NT2/D1 (cell line): ENCODE results near the gene MAPK9.

ENCODE experiments used
- SUZ12 ChIP-seq: IDR thresholded peaks from 2 replicates; pipeline ENCODE4 v1.6.1; 2011; ENCODE audit not compliant: insufficient read length, insufficient read depth; ENCODE audit errors: extremely low read depth
- YY1 ChIP-seq: IDR thresholded peaks from 2 replicates; pipeline ENCODE4 v1.6.1; 2011; ENCODE audit not compliant: insufficient read length, insufficient read depth
- ZNF274 ChIP-seq: IDR thresholded peaks from 2 replicates; pipeline ENCODE4 v1.6.1; 2011; ENCODE audit warnings: mild to moderate bottlenecking, low read depth, low read length

DNA sequence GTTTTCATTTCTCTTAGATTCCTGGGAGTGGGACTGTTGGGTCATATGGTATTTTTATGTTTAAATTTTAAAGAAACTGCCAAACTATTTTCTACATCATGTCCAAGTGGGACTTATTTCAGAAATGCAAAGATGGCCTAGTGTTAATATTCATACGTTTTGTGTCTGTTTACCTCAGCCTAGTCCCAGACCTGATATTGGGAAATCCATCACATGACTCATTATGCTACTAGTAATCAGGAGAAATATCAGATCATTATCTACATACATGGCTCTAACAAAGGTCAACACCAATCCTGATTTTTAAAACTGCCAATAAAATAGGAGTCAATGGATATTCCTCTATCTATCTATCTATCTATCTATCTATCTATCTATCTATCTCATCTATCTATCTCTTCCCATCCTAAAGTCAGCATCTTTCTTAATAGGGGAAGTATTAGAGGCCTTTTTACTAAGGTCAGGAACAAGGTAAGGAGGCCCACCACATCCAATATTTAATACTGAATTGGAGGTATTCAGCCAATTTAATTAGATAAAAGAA lies 87.5 kb downstream of the MAPK9 start:
- TF ChIP-seq ZNF274: no peak
- no peak for TF ChIP-seq YY1
- TF ChIP-seq SUZ12: no peak
